Spleen (tissue), 7 donors: ENCODE results near the gene KLF13.

Source experiments
- CTCF ChIP-seq, 11 experiments: fragments of 200-600 bp in 7 of 11; fragments of 450-650 bp in 4 of 11; sonication (generic) in 4 of 11; IDR thresholded peaks in 8 of 11; conservative IDR thresholded peaks in 3 of 11; 1 replicate in 7 of 11; 2 replicates in 4 of 11; pipeline versions ENCODE4 v1.4.0 to v1.8.0; 2016 to 2021; ENCODE audit warnings: antibody characterized with exemption in 11 of 11, inconsistent platforms in 4 of 11, mild to moderate bottlenecking in 1 of 11
- POLR2AphosphoS5 ChIP-seq, 3 donors: sonication (generic); formaldehyde crosslinking; IDR thresholded peaks; one replicate each; pipeline ENCODE4 v1.5.1; 2017; ENCODE audit warnings: antibody characterized with exemption in 3 of 3
- donor health status: DM: no; HTN: no; CAD: no; lungs with moderate emphysema.
- donor health status: DM: no; HTN: no; CAD: no.
- donor health status: DM: no; HTN: no; CAD: no.

DNA sequence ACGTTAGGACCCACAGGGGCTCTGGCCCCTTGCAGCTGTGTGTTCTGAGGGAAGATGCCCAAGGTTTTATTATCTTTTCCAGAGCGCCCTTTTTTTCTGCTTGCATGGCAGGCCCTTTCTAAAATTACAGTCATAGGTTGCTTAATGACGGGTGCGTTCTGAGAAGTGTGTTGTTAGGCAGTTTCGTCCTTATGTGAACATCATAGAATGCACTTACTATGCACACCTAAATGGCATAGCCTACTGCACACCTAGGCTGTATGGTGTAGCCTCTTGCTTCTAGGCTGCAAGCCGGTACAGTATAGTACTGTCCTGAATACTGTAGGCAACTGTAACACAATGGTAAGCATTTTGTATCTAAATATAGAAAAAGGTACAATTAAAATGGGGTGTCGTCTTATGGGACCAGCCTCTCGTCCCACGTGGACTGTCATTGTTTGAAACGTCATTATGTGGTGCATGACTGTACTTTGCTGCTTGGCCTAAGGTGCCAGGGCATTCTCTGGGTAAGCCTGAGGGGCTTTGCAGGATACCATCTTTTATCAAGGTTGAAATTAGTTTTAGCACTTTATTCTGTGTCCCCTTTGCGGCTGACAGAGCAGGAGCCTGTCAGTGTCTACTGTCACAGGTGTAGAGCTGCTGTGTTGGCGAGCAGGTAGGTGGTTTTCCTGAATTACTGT is 10.9 kb downstream of the KLF13 start:
- TF ChIP-seq CTCF (IDR thresholded peaks at IDR 0.05 in 8 of 11, conservative IDR thresholded peaks at IDR 0.05 in 3 of 11) (no peak), POLR2AphosphoS5 (IDR thresholded peaks at IDR 0.05) (no peak)
